Right lung (tissue), 10 donors: ENCODE results near the gene OASL. TPM values are rescaled to one million over a fixed set of nuclear protein-coding genes. Genes with fewer than 3 reads are reported as not detected.
"Not testable (repeated sequence)": the region's sequence is repeated elsewhere in the genome, so short reads cannot be mapped to it uniquely, and the experiment has no call there.

ENCODE experiments used
- DNase-seq, 2 donors: peaks; one replicate each; pipeline ENCODE4 v3.0.0-alpha.2; 2013
- long read RNA-seq, 8 donors: transcript quantifications; one replicate each; lab custom pipeline, GENCODE V29; 2026
- polyA plus RNA-seq, 5 donors: library from polyadenylated mRNA; unstranded; fragments of 120-200 nt; gene quantifications; one replicate each; pipeline versions ENCODE4 v1.2.1 to v1.2.3, GENCODE V29; 2013; ENCODE audit warnings: inconsistent platforms in 1 of 5, low replicate concordance in 1 of 5; ENCODE audit not compliant: insufficient read length in 5 of 5, insufficient read depth in 1 of 5

OASL gene, protein sequence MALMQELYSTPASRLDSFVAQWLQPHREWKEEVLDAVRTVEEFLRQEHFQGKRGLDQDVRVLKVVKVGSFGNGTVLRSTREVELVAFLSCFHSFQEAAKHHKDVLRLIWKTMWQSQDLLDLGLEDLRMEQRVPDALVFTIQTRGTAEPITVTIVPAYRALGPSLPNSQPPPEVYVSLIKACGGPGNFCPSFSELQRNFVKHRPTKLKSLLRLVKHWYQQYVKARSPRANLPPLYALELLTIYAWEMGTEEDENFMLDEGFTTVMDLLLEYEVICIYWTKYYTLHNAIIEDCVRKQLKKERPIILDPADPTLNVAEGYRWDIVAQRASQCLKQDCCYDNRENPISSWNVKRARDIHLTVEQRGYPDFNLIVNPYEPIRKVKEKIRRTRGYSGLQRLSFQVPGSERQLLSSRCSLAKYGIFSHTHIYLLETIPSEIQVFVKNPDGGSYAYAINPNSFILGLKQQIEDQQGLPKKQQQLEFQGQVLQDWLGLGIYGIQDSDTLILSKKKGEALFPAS
- polyA plus RNA-seq = under 1 TPM; 0.06 to 0.46 (median 0.18) TPM
- long read RNA-seq, donor 1 = 0 reads
- long read RNA-seq, donor 2 = 0 reads
- long read RNA-seq, donor 3 = 0 reads
- long read RNA-seq, donor 4 = 0 reads
- long read RNA-seq, donor 5 = 0 reads
- long read RNA-seq, donor 6 = 0 reads
- long read RNA-seq, donor 7 = 0 reads
- long read RNA-seq, donor 8 = 0 reads

GRCh38 chr12:121038861-121039668 is at the start of gene OASL:
OASL (minus strand) TSS chr12:121039246; CDS start chr12:121038971, 275 bp downstream.
- DNase-seq = no peak

- DNase-seq = no peak
Observed at GRCh38 chr12:121088195-121088585, 49.1 kb upstream of the OASL start.

- no peak for DNase-seq
Observed at GRCh38 chr12:121087467-121088194, 48.6 kb upstream of the OASL start.

DNA sequence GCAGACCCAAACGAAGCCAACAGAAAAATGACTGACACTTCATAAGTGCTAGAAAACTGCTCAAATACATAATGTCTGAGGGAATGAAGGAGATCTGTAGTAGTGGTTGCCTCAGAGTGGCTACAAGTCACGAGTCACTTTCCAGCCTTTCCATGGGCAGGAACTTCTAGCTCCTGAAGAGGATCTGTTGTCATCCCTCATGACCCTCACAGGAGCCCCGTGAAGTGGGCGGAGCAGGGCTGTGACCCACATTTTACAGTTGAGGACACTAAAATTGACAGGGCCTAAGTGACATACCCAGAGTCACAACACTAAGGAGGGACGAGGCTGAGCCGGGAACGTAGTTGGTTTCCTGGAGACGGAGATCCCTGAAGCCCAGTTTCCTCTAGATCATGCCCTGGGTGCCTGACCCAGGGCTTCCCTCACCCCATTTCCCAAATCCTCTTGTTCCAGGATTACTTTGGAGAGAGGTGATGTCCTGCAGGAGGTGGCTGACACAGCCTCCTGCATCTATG is 47.8 kb upstream of the OASL start:
- no peak for DNase-seq

DNA sequence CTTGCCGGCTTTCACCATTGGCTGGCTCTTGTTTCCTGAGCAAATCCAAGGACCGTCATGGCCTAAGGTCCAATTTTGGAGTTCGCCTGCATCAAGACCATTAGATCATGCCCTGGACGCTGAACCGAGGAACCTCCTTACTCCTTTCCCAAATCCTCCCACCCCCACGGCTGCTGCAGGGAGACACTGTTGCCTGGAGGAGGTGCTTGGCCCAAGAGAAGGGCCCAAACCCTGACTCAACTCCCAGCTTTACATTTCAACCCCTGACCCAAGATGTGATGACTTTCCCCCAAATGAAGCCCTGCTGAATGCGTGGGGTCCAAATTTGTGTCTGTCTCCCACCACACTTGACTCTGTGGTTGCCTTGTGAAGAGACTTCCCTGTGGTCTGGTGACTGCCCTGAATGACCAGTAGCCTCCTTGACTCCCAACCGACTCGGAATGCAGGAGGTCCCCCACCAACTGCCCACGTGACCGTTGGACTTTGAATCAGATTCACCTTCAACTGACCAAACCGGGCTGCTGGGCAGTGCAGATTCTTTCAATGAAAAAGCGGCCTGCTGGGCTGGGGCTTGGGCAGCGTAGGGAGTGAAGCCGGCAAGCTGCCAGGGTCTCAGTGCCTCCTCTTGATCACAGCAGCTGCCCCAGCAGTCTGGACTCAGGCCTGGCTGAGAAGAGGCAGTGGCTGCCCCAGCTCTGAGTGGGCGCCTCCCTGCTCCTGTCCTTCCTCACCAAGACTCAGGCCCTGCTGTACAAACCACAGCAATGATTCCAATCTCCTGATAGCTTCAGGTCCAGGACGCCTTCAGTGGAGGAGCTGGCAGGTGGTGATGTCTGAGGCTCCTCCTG is 46.7 kb upstream of the OASL start:
- DNase-seq = no peak

DNA sequence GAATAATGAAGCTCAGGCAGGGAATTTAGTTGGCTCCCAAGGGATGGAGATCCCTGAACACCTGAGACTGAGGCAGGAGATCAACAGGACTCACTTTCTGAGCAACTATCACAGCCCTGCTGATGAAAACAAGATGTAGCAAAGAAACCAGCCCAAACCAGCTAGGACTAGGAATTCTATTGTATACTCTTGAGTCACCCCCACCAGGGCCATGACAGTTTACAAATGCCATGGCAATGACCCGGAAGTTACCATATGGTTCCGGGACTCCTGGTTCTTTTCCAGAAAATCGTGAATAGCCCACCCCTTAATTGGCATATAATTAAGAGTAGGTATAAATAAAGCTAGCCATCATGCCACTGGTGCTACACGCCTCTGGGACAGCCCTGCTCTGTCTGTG is 46.0 kb upstream of the OASL start:
- DNase-seq = no peak

- DNase-seq = no peak
Observed at GRCh38 chr12:121084229-121084628, 45.2 kb upstream of the OASL start.

DNA sequence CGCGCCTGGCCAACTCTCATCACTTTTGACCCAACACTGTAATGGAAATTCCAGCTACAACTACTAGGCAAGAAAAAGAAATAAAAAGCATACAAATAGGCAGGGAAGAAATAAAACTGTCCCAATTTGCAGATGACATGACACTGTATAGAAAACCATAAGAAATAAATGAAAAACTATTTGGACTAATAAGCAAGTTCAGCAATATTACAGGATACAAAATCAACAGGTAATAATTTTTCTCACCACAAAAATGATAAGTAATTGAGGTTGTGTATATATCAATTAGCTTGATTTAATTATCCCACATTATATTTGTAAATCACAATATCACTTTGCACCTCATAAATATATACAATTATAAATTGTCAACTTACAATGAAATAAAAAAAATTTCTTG is 41.9 kb upstream of the OASL start:
- DNase-seq = no peak

DNA sequence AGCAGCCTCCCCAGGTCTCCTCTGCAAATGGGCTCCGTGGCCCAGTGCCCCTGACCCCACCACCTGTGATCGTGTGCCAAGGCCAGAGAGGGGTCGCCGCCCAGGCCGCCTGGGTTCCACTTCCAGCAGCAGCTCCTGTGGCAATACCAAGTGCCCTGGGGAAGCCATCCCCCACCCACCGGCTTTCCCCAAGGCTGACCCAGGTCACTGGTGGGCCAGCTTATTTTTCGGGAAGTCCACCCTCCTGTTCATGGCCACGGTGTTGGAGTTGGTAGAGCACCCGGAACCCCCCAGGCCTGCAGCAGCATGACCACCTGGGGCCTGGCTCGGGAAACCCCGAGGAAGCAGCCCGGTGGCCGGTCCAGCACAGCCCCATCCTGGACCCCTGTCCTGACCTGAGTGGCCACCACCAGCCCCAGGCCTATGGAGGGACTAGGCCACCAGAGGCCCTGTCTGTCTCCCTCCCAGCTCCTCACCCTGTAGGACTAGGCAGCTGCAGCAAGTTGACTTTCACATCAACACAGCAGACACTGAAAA is 40.8 kb upstream of the OASL start:
- DNase-seq = no peak

- not testable (repeated sequence) for DNase-seq
Observed at GRCh38 chr12:121077440-121077839, 38.4 kb upstream of the OASL start.

- DNase-seq = not testable (repeated sequence)
Observed at GRCh38 chr12:121075911-121076310, 36.9 kb upstream of the OASL start.

DNA sequence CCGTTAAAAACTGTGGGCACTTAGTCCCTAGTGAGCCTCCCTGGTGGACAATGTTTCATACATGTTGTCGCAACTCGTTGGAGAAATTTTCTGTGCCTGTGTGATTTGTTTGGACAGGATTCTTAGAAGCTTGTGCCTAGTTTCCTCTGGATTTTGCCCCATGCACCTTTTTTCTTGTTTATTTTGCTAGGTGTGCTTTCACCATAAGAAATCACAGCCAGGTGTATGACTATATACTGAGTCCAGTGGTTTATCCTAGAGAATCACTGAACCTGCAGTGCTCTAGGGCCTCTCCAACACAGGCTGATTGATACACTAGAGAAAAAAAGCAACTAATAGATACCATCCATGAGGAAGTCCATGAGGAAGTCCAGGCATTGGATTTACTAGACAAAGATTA is 33.1 kb upstream of the OASL start:
- no peak for DNase-seq

- DNase-seq = no peak
Observed at GRCh38 chr12:121069206-121069605, 30.2 kb upstream of the OASL start.

GRCh38 chr12:121065345-121065744 is 26.3 kb upstream of the OASL start:
- no peak for DNase-seq

GRCh38 chr12:121064586-121064985 is 25.5 kb upstream of the OASL start:
- not testable (repeated sequence) for DNase-seq

DNA sequence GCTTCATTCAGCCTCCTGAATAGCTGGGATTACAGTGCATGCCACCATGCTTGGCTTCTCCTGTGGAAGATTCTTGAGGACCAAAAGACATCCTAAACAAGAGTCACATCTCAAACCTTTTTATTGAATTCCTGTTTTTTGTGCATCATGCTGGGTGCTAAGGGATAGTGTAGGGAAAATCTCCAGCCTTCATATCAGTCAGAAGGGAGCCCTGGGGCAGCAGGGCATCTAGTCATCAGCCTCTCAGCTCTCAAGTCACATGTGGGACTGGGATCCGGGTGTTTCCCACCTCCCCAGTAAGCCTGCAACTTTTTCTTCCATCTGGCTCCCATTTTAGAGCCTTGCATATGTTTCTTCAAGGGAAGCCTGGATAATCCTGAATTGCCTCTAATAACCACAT is 25.1 kb upstream of the OASL start:
- no peak for DNase-seq

DNA sequence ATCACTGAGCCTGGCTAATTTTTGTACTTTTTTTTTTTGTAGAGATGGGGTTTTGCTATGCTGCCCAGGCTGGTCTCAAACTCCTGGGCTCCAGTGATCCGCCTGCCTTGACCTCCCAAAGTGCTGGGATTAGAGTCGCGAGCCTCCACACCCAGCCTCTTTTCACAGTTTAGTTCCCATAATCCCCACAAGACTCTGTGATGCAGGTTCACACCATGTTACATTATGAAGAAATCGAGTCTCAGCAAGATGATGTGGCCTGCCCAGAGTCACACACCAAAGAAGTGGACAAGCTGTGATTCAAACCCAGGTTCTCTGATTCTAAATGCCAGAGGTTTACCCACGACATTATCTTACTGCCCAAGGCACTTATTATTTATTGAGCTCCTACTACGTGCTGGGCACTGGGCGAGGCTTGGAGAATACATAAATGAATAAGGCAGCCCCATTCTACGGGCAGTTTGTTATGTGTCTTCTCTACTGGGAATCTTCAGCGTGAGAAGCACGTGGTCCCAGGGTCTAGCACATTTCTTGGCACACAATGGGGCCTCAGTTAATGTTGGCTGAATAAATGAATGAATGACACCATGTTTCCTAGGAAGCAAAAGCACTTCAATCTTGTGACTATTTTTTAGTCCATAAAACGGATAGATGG is 23.5 kb upstream of the OASL start:
- no peak for DNase-seq

DNA sequence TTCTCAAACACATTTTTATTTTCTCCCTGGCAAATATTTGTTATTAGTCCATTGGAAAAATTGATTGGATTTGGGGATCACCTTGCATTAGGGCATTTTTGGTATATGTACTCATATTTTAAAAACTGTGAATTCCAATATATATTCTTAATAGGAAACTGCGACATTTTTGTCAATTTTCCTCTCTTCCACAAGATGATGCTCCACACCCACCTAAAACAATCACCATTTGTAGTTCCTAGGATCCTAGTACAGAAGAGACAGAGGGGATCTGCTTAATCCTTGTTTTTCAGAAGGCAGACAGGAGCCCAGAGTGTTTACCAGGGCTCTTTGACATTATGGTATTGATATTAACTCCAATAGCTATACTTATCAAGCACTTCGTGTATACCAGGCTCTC is 22.8 kb upstream of the OASL start:
- DNase-seq = no peak

- peak; percentile 19 to 49 for DNase-seq
Observed at GRCh38 chr12:121060149-121061001, 21.3 kb upstream of the OASL start.
